GM12864 (cell line): Measurements from ENCODE around the gene ZBTB7A.
"Not testable (repeated sequence)": the region's sequence is repeated elsewhere in the genome, so short reads cannot be mapped to it uniquely, and the experiment has no call there.

ENCODE experiments used
- DNase-seq: peaks from one replicate; pipeline ENCODE4 v3.0.0-alpha.2; 2011; ENCODE audit warnings: low read depth
- H3K4me3 ChIP-seq: 2 replicates; pipeline ENCODE4 v1.5.1; 2011; ENCODE audit warnings: mild to moderate bottlenecking, low read depth, low read length, control low read depth
- TF ChIP-seq, protein P1 (sequence below): IDR thresholded peaks from 2 replicates; pipeline ENCODE4 v1.5.1; 2011; ENCODE audit warnings: low read depth, mild to moderate bottlenecking, moderate library complexity, low read length, control low read depth, inconsistent platforms; ENCODE audit errors: missing control alignments

The ZBTB7A gene

DNA sequence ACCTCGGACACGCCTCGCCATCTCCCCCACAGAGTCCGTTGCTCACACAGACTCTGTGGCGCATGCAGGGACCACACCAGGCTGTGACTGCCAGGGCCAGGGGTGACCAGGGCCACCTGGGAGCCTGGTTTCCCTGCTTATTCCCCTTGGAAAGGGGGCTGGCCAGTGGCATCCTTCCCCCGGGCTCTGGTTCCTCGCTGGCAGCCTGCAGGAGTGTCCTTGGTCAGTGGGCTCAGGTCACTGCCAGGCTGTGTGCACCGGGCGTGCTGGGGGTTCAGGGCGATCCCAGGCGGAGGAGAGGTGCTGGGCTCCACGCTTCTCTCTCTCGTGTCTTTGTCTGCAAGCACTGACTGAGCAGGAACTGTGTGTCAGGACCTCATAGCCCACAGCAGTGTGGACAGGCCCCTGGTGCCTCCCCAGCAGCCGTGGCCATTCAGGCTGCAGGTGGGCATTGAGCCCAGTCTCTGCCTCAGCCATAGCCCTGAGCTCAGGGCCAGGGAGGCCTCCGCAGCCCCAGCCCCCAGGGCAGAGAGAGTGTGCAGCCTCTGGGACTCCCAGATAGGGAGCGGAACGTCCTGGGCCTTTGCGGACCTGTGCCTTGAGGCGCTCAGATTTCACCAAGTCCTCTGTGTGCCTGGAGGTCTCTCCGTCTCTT lies 52.7 kb downstream of the ZBTB7A start:
- TF ChIP-seq, protein P1, sequence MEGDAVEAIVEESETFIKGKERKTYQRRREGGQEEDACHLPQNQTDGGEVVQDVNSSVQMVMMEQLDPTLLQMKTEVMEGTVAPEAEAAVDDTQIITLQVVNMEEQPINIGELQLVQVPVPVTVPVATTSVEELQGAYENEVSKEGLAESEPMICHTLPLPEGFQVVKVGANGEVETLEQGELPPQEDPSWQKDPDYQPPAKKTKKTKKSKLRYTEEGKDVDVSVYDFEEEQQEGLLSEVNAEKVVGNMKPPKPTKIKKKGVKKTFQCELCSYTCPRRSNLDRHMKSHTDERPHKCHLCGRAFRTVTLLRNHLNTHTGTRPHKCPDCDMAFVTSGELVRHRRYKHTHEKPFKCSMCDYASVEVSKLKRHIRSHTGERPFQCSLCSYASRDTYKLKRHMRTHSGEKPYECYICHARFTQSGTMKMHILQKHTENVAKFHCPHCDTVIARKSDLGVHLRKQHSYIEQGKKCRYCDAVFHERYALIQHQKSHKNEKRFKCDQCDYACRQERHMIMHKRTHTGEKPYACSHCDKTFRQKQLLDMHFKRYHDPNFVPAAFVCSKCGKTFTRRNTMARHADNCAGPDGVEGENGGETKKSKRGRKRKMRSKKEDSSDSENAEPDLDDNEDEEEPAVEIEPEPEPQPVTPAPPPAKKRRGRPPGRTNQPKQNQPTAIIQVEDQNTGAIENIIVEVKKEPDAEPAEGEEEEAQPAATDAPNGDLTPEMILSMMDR = no peak
- DNase-seq = no peak
- H3K4me3 ChIP-seq = no peak overlapping the region

DNA sequence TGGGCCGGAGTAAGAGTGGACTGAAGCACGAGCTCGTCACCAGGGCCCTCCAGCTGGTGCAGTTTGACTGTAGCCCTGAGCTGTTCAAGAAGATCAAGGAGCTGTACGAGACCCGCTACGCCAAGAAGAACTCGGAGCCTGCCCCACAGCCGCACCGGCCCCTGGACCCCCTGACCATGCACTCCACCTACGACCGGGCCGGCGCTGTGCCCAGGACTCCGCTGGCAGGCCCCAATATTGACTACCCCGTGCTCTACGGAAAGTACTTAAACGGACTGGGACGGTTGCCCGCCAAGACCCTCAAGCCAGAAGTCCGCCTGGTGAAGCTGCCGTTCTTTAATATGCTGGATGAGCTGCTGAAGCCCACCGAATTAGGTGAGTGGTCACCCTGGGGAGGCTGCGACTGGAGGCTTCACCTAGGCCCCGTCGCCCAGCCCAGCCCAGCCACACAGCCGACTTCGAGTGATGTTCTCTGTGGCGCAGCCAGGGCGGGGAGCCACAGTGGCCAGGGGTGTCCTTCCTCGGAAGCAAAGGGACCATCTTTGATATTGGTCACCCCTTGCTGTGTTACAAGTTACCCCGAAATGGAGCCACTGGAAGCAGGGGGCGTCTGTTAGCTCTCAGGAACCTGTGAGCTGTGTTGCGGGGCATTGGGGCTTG lies 53.6 kb downstream of the ZBTB7A start:
- H3K4me3 ChIP-seq = no peak overlapping the region
- DNase-seq = no peak
- TF ChIP-seq, protein P1 = no peak

DNA sequence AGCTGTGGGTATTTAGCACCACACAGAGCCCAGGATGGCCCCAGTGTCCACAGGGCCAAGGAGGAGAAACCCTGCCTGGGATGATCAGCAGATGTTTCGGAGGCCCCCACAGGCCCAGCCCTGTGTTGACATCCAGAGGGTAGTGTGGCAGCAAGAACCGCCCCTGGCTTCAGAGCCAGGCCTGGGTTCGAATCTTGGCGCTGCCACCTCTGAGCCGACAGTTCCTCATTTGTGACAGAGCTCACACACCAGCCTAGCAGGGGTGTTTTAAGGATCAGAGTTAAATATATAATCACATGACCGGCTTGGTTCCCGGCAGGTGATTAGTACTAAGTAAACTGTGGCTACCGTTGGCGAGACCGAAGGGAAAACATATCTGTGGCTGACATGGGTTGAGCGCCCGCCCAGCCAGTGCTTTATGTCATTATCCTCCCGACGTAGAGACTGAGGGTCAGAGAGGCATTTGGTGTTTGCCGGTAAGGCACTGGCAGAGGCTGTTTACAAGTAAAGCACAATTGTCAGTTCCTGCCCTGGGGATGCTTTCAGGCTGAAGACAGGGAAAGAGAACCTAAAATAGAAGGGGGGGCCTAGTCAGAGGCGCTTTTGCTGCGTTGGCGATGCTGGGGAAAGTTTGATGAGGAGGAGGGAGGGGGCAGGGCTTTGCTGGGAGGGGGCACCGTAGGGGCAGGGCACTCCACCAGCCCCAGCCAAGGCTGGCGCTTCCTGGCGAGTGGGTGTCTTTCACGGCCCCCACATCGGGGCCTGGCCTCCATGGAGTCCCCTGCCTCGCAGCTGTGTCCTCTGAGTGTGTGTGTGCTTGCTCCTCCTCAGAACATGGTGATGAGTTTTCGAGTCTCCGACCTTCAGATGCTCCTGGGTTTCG lies 54.4 kb downstream of the ZBTB7A start:
- no peak for DNase-seq
- H3K4me3 ChIP-seq = no peak overlapping the region
- TF ChIP-seq, protein P1 = no peak

DNA sequence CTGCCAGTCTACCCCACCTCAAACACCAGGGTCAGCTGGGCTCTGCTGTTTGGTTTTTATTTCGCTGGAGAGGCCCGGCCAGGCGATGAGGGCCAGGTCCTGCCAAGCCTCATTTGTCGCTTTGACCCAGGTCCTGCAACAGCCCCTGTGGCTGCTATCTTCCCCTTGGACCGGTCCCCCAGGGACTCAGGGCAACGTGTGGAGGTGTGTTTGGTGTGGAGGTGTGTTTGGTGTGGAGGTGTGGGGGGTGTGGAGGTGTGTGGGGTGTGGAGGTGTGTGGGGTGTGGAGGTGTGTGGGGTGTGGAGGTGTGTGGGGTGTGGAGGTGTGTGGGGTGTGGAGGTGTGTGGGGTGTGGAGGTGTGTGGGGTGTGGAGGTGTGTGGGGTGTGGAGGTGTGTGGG lies 55.3 kb downstream of the ZBTB7A start:
- not testable (repeated sequence) for H3K4me3 ChIP-seq, DNase-seq

DNA sequence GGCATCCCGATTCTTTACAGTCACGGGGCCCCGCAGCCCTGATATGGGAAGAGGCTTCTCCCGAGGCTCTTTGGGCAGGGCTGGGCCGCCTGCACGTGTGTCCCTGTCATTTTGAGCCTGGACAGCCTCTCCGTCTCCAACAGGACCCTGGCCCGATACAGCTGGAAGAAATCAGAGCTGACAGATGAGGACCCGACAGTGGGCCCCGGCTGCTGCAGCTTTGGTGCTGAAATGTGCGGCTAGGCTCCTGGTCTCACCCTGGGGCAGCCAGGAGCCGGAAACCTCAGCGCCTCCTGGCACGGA lies 55.9 kb downstream of the ZBTB7A start:
- no peak for DNase-seq
- TF ChIP-seq, protein P1 = no peak
- H3K4me3 ChIP-seq = no peak overlapping the region

DNA sequence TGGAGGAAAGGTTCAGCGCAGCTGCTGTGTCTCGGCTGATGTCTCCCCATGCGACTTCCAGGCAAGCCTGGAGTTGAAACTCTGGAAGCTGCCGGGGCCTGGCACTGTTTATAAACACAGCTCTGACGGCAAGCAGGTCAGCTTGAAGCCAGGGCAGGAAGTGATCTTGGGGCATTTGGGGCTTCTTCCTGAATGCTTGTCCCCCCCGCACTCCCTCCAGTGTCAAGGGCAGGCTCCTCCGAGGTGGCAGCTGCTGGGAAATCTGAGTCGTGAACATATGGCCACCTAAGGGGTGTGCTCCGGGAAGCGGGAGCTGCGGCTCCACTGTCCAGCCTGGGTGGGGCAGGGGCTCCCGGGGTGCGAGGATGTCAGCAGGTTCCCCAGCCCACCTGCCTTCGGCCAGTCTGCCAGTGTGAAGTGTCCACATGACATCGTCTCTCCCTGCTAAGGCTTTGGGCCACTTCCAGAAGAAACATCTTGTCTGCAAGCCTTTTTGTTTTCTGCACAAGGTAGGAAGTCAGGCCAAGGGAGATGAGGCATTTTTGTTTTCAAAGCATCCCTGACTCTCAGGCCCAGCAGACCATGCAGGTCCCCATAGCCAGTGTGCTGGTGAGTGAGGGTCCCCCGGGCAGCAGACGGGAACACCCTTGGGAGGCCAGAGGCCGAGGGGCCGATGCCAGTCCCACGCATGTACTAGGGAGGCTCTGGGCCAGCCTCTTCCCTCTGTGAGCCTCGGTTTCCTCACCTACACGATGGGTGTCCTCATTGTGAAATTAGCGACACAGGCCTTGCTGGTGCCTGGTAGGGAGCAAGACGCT lies 56.5 kb downstream of the ZBTB7A start:
- TF ChIP-seq, protein P1 = no peak
- no peak for DNase-seq
- no peak overlapping the region for H3K4me3 ChIP-seq
